OCI-LY1 (cell line): Measurements from ENCODE around the gene PSD.

Experiments used
- H2AFZ ChIP-seq: fragments of 200-600 bp; sonication (generic), shearing (Covaris generic); 2 replicates; pipeline ENCODE4 v1.6.0; 2014; ENCODE audit warnings: antibody characterized with exemption, mild to moderate bottlenecking, low read length
- H3F3A ChIP-seq: fragments of 200-600 bp; sonication (generic), shearing (Covaris generic); 2 replicates; pipeline ENCODE4 v1.6.0; 2014; ENCODE audit warnings: mild to moderate bottlenecking, antibody characterized with exemption, low read length, moderate library complexity; ENCODE audit not compliant: insufficient read depth
- H3K27ac ChIP-seq: fragments of 200-600 bp; sonication (generic); 2 replicates; pipeline ENCODE4 v1.5.1; 2014; ENCODE audit warnings: low read length, mixed run types, mild to moderate bottlenecking, low read depth; ENCODE audit not compliant: poor library complexity, severe bottlenecking
- H3K27me3 ChIP-seq: fragments of 200-600 bp; sonication (generic); 2 replicates; pipeline ENCODE4 v1.6.0; 2014; ENCODE audit warnings: antibody characterized with exemption, mild to moderate bottlenecking, low read length, moderate library complexity; ENCODE audit not compliant: insufficient read depth
- H3K36me3 ChIP-seq: fragments of 200-600 bp; sonication (generic); 2 replicates; pipeline ENCODE4 v1.6.1; 2014; ENCODE audit warnings: mild to moderate bottlenecking, antibody characterized with exemption, low read length, moderate library complexity, mixed read lengths; ENCODE audit not compliant: insufficient read depth
- H3K4me1 ChIP-seq: fragments of 200-600 bp; sonication (generic); 2 replicates; pipeline ENCODE4 v1.5.1; 2014; ENCODE audit warnings: mild to moderate bottlenecking, low read length, moderate library complexity; ENCODE audit not compliant: insufficient read depth, severe bottlenecking
- H3K4me2 ChIP-seq: fragments of 200-600 bp; sonication (generic), shearing (Covaris generic); 2 replicates; pipeline ENCODE4 v1.6.1; 2014; ENCODE audit warnings: low read length
- H3K4me3 ChIP-seq: fragments of 200-600 bp; sonication (generic); 2 replicates; pipeline ENCODE4 v1.5.1; 2014; ENCODE audit warnings: low read length, low read depth, mild to moderate bottlenecking, mixed read lengths; ENCODE audit not compliant: poor library complexity, severe bottlenecking
- H3K79me2 ChIP-seq: fragments of 200-600 bp; shearing (Covaris generic); 2 replicates; pipeline ENCODE4 v1.6.1; 2016; ENCODE audit warnings: mixed run types, low read length, mixed read lengths; ENCODE audit not compliant: insufficient read depth
- H3K9ac ChIP-seq: fragments of 200-600 bp; sonication (generic), shearing (Covaris generic); 2 replicates; pipeline ENCODE4 v1.6.1; 2014; ENCODE audit warnings: mild to moderate bottlenecking, low read length, mixed read lengths
- H3K9me2 ChIP-seq: fragments of 200-600 bp; sonication (generic), shearing (Covaris generic); 2 replicates; pipeline ENCODE4 v1.6.1; 2014; ENCODE audit warnings: low read depth, mild to moderate bottlenecking, low read length, mixed read lengths
- H3K9me3 ChIP-seq: fragments of 200-600 bp; shearing (Covaris generic); 2 replicates; pipeline ENCODE4 v1.6.1; 2014; ENCODE audit warnings: low read length, mixed read lengths
- H4K20me1 ChIP-seq: fragments of 200-600 bp; sonication (generic), shearing (Covaris generic); 2 replicates; pipeline ENCODE4 v1.6.0; 2016; ENCODE audit warnings: mild to moderate bottlenecking, low read length; ENCODE audit not compliant: insufficient read depth
- EZH2 ChIP-seq: fragments of 200-600 bp; sonication (generic), shearing (Covaris generic); IDR thresholded peaks from 2 replicates; pipeline ENCODE4 v1.8.0; 2017; ENCODE audit warnings: borderline replicate concordance, mixed run types, mild to moderate bottlenecking, antibody characterized with exemption, low read length, moderate library complexity, mixed read lengths
- TF ChIP-seq, protein P1 (sequence below): fragments of 200-600 bp; sonication (generic), shearing (Covaris generic); IDR thresholded peaks from 2 replicates; pipeline ENCODE4 v1.5.1; 2017; ENCODE audit warnings: mild to moderate bottlenecking, antibody characterized with exemption, low read length, moderate library complexity, mixed read lengths

Gene PSD

DNA sequence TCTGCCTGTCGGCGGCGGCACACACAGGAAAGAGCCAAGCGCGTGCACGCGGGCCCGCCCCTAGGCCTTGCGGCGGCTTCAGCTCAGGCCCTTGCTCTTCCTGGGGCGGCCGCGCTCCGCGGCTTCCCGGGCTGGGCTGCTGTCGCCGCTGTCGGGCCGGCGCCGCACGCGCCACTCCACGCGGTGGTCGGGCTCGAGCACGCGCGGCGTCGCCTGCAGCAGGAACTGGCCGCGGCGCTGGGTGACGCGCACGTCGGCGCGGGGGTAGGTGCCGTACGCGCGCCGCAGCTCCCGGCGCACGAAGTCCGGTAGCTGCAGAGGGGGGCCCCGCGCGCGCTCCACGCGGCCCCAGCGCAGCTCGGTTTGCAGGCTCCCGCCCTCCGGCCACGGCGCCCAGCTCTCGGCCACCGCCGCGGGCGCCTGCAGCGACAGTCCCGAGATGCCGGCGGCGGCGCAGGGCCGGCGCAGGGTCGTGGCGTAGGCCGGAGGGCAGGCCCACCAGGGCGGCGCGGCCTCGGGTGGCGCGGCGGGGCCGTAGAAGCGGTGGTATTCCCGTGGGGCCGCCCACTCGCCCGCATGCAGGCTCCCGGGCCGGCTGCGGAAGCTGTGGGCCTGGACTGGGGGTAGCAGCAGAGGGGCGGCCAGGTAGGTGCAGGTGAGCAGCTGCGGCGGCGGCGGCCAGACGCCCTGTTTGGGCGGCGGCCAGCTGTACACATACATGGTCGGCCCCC is 32.0 kb upstream of the PSD start:
- H3K4me1 ChIP-seq = peaks cover 22% of the 10 kb centered on the region
- H3K4me2 ChIP-seq = peak overlapping the region; percentile 92
- H3K9me3 ChIP-seq = no peaks in the 10 kb centered on the region
- H3K9me2 ChIP-seq = no peaks in the 10 kb centered on the region
- H4K20me1 ChIP-seq = no peaks in the 10 kb centered on the region
- H3K27me3 ChIP-seq = no peaks in the 10 kb centered on the region
- H3K79me2 ChIP-seq = 0 out of 2 replicates have a peak, but pooled peaks cover 5% of the 10 kb centered on the region
- peak overlapping the region; percentile 81 for H3K27ac ChIP-seq
- no peaks in the 10 kb centered on the region for H3F3A ChIP-seq
- peaks cover 7% of the 10 kb centered on the region; the same call in 1 of the 2 replicates for H3K36me3 ChIP-seq
- H2AFZ ChIP-seq = no peak overlapping the region
- peak overlapping the region; percentile 70 for H3K4me3 ChIP-seq
- H3K9ac ChIP-seq = peak overlapping the region; percentile 86
- TF ChIP-seq, protein P1, sequence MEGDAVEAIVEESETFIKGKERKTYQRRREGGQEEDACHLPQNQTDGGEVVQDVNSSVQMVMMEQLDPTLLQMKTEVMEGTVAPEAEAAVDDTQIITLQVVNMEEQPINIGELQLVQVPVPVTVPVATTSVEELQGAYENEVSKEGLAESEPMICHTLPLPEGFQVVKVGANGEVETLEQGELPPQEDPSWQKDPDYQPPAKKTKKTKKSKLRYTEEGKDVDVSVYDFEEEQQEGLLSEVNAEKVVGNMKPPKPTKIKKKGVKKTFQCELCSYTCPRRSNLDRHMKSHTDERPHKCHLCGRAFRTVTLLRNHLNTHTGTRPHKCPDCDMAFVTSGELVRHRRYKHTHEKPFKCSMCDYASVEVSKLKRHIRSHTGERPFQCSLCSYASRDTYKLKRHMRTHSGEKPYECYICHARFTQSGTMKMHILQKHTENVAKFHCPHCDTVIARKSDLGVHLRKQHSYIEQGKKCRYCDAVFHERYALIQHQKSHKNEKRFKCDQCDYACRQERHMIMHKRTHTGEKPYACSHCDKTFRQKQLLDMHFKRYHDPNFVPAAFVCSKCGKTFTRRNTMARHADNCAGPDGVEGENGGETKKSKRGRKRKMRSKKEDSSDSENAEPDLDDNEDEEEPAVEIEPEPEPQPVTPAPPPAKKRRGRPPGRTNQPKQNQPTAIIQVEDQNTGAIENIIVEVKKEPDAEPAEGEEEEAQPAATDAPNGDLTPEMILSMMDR = no peak
- TF ChIP-seq EZH2 = no peak

DNA sequence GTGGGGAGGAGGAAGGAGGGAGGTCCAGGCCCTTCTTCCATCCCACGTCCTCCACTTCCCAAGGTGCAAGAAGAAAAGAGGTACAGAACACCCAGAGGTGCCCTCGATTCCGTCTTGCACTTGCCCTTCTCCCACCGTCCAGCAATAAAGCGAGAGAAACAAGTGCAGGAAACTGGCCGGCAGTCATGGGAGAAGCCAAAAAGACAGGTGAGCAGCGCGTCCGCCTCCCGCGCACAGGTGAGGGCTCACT is 31.5 kb upstream of the PSD start:
- H3K4me2 ChIP-seq = peak overlapping the region; percentile 77
- H3K9me2 ChIP-seq = no peaks in the 10 kb centered on the region
- TF ChIP-seq EZH2 = no peak
- TF ChIP-seq, protein P1 = no peak
- H3K4me3 ChIP-seq = peak overlapping the region; percentile 70
- H3K4me1 ChIP-seq = peaks cover 22% of the 10 kb centered on the region
- no peaks in the 10 kb centered on the region for H4K20me1 ChIP-seq
- no peaks in the 10 kb centered on the region for H3K27me3 ChIP-seq
- H3K27ac ChIP-seq = peak overlapping the region; percentile 81
- H3K9me3 ChIP-seq = no peaks in the 10 kb centered on the region
- no peak overlapping the region for H2AFZ ChIP-seq
- H3F3A ChIP-seq = no peaks in the 10 kb centered on the region
- 0 out of 2 replicates have a peak, but pooled peaks cover 5% of the 10 kb centered on the region for H3K79me2 ChIP-seq
- peaks cover 7% of the 10 kb centered on the region; the same call in 1 of the 2 replicates for H3K36me3 ChIP-seq
- peak overlapping the region; percentile 86 for H3K9ac ChIP-seq

DNA sequence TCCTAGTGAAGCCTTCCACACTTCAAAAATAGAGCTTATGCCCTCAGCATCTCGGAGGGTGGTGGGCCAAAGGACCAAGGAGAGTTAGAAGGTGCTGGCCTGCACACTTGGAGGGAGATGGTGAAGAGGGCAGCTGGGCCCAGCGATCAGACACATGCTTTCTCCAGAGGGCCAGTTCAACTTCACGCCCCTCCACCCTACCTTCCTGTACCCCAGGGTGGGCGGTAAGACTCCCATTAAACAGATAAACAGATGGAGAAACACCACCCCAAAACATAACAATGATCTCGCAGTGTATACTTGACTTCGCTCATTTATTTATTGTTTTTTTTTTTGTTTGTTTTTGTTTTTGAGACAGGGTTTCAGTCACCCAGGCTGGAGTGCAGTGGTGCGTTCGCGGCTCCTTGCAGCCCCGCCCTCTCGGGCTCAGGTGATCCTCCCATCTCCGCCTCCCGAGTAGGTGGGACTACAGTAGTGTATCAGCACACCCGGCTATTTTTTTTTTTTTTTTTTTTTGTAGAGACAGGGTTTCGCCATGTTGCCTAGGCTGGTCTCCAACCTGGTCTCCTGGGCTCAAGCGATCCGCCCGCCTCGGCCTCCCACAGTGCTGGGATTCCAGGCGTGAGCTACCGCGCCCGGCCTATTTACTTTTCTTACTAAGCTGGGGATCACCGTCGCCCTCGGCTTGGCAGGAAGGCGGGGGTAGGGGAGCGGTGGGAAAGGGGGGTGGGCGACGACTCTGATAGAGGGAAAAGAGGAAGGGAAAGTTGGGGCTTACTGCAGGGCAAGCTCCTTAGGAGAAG is 30.9 kb upstream of the PSD start:
- Histone ChIP-seq H3K79me2 (0 out of 2 replicates have a peak, but pooled peaks cover 5% of the 10 kb centered on the region), H2AFZ (no peak overlapping the region), H3K36me3 (peaks cover 7% of the 10 kb centered on the region; the same call in 1 of the 2 replicates), H3K4me2 (peak overlapping the region; percentile 77), H3K4me3 (peak overlapping the region; percentile 70), H3K9me3 (no peaks in the 10 kb centered on the region), H3K9ac (peak overlapping the region; percentile 86), H3K27ac (peak overlapping the region; percentile 81), H4K20me1 (no peaks in the 10 kb centered on the region), H3K9me2 (no peaks in the 10 kb centered on the region), H3F3A (no peaks in the 10 kb centered on the region), H3K27me3 (no peaks in the 10 kb centered on the region), H3K4me1 (peaks cover 22% of the 10 kb centered on the region)
- TF ChIP-seq EZH2 = no peak
- TF ChIP-seq, protein P1 = no peak
